ENCODE results near the gene ADAM29. TPM values are rescaled to one million over a fixed set of nuclear protein-coding genes. Genes with fewer than 3 reads are reported as not detected.
"Not testable (repeated sequence)": the region's sequence is repeated elsewhere in the genome, so short reads cannot be mapped to it uniquely, and the experiment has no call there.

ADAM29 gene
- total RNA-seq, 4 donors from 2014 or later: not detected

- TF ChIP-seq CTCF (IDR thresholded peaks at IDR 0.05): no peak
- no peak for TF ChIP-seq POLR2A (IDR thresholded peaks at IDR 0.05)
- Histone ChIP-seq H3K4me1 (no peaks in the 10 kb centered on the region), H3K9me3 (no peaks in the 10 kb centered on the region), H3K36me3 (no peaks in the 10 kb centered on the region), H3K27me3 (no peaks in the 10 kb centered on the region), H3K4me3 (no peak overlapping the region), H3K27ac (no peak overlapping the region)
- no peak for DNase-seq
These were observed 71.6 kb downstream of the ADAM29 start for GRCh38 chr4:174989791-174990190.

GRCh38 chr4:174993916-174994315 is 75.8 kb downstream of the ADAM29 start:
- no peak overlapping the region for H3K4me3 ChIP-seq
- no peak for TF ChIP-seq POLR2A (IDR thresholded peaks at IDR 0.05)
- TF ChIP-seq CTCF (IDR thresholded peaks at IDR 0.05): no peak
- DNase-seq: no peak
- H3K4me1 ChIP-seq: no peaks in the 10 kb centered on the region
- no peaks in the 10 kb centered on the region for H3K36me3 ChIP-seq
- H3K9me3 ChIP-seq: no peaks in the 10 kb centered on the region
- no peak overlapping the region for H3K27ac ChIP-seq
- no peaks in the 10 kb centered on the region for H3K27me3 ChIP-seq

GRCh38 chr4:174996079-174996478 is 77.9 kb downstream of the ADAM29 start:
- Histone ChIP-seq H3K4me1 (no peaks in the 10 kb centered on the region), H3K27me3 (no peaks in the 10 kb centered on the region), H3K27ac (no peak overlapping the region), H3K4me3 (no peak overlapping the region), H3K36me3 (no peaks in the 10 kb centered on the region), H3K9me3 (no peaks in the 10 kb centered on the region)
- TF ChIP-seq CTCF (IDR thresholded peaks at IDR 0.05) (no peak), POLR2A (IDR thresholded peaks at IDR 0.05) (no peak)
- no peak for DNase-seq

- no peak for TF ChIP-seq CTCF (IDR thresholded peaks at IDR 0.05)
- no peak for TF ChIP-seq POLR2A (IDR thresholded peaks at IDR 0.05)
- no peak for DNase-seq
These were observed 81.2 kb downstream of the ADAM29 start for GRCh38 chr4:174999407-174999806.

GRCh38 chr4:175017751-175018150 is 99.6 kb downstream of the ADAM29 start:
- DNase-seq: no peak
- H3K4me1 ChIP-seq: no peaks in the 10 kb centered on the region
- H3K27ac ChIP-seq: no peak overlapping the region
- no peaks in the 10 kb centered on the region for H3K27me3 ChIP-seq
- TF ChIP-seq POLR2A (IDR thresholded peaks at IDR 0.05) (no peak), CTCF (IDR thresholded peaks at IDR 0.05) (no peak)
- H3K4me3 ChIP-seq: no peak overlapping the region
- no peaks in the 10 kb centered on the region for H3K36me3 ChIP-seq
- H3K9me3 ChIP-seq: no peaks in the 10 kb centered on the region

More at GRCh38 chr4:174999407-174999806, 81.2 kb downstream of the ADAM29 start:
- Histone ChIP-seq H3K4me3 (no peak overlapping the region), H3K36me3 (no peaks in the 10 kb centered on the region), H3K9me3 (no peaks in the 10 kb centered on the region), H3K4me1 (no peaks in the 10 kb centered on the region), H3K27me3 (no peaks in the 10 kb centered on the region), H3K27ac (no peak overlapping the region)

GRCh38 chr4:175019447-175019846 is 101.3 kb downstream of the ADAM29 start:
- H3K4me3 ChIP-seq, H3K36me3 ChIP-seq, DNase-seq, H3K4me1 ChIP-seq, H3K27ac ChIP-seq, H3K27me3 ChIP-seq, H3K9me3 ChIP-seq: not testable (repeated sequence)

Small RNAs within 50 kb of the gene (small RNA-seq; reads per million reads assigned to genes)
- 0 reads per million in 2 donors for gene AC105914.1

Other genes starting within 250 kb of the ADAM29 start
- gene GLRA3, start 89.1 kb upstream of the ADAM29 start, total RNA-seq: 1 to 10 TPM in 1 of 4 donors, not detected in 3; 1.7 TPM

Measured in Peyer's patch (tissue), 4 donors.